Keratinocyte (primary cell): ENCODE data around the gene BARX1. TPM values are rescaled to one million over a fixed set of nuclear protein-coding genes. Genes with fewer than 3 reads are reported as not detected.

Experiments used
- DNase-seq: peaks from one replicate; pipeline ENCODE4 v3.0.0-alpha.2; 2011; ENCODE audit warnings: low read depth, missing footprints, low spot score
- FAIRE-seq: peaks from 2 replicates; lab custom pipeline; 2011; peaks lifted over from hg19 to GRCh38; lab: Jason Lieb, UNC
- H2AFZ ChIP-seq: 2 replicates; pipeline ENCODE4 v1.6.0; 2012; ENCODE audit warnings: low read length, control low read depth, inconsistent platforms; ENCODE audit not compliant: control insufficient read depth
- H3K27ac ChIP-seq: 2 replicates; pipeline ENCODE4 v1.5.1; 2011; ENCODE audit warnings: low read length; ENCODE audit not compliant: control insufficient read depth, insufficient read depth
- H3K27me3 ChIP-seq: 3 replicates; pipeline ENCODE4 v1.6.0; 2011; ENCODE audit warnings: low read length; ENCODE audit not compliant: control insufficient read depth, insufficient read depth; ENCODE audit errors: extremely low read depth
- H3K36me3 ChIP-seq, 2 experiments: 2 replicates in 1 of 2; 3 replicates in 1 of 2; pipeline ENCODE4 v1.5.1; 2011; ENCODE audit warnings: low read length in 2 of 2, mild to moderate bottlenecking in 1 of 2; ENCODE audit not compliant: control insufficient read depth in 2 of 2, insufficient read depth in 2 of 2; ENCODE audit errors: extremely low read depth in 1 of 2
- H3K4me1 ChIP-seq: 3 replicates; pipeline ENCODE4 v1.5.1; 2011; ENCODE audit warnings: low read length; ENCODE audit not compliant: control insufficient read depth, insufficient read depth; ENCODE audit errors: extremely low read depth
- H3K4me2 ChIP-seq: 3 replicates; pipeline ENCODE4 v1.6.0; 2011; ENCODE audit warnings: low read depth, low read length; ENCODE audit not compliant: control insufficient read depth, insufficient read depth; ENCODE audit errors: extremely low read depth
- H3K4me3 ChIP-seq, 3 experiments: fragments of 200-600 bp in 1 of 3; sonication (generic) in 1 of 3; 2 replicates in 2 of 3; 3 replicates in 1 of 3; pipeline ENCODE4 v1.5.1; 2011 to 2016; ENCODE audit warnings: low read length in 3 of 3, mild to moderate bottlenecking in 3 of 3, control low read depth in 2 of 3, inconsistent platforms in 1 of 3, low read depth in 1 of 3, mixed read lengths in 1 of 3, mixed run types in 1 of 3, moderate library complexity in 1 of 3; ENCODE audit not compliant: control insufficient read depth in 2 of 3, insufficient read depth in 2 of 3; ENCODE audit errors: extremely low read depth in 1 of 3
- H3K79me2 ChIP-seq: 2 replicates; pipeline ENCODE4 v1.6.0; 2012; ENCODE audit warnings: low read length; ENCODE audit not compliant: control insufficient read depth, insufficient read depth
- H3K9ac ChIP-seq: 3 replicates; pipeline ENCODE4 v1.6.0; 2011; ENCODE audit warnings: low read length; ENCODE audit not compliant: control insufficient read depth, insufficient read depth; ENCODE audit errors: extremely low read depth
- H3K9me1 ChIP-seq: 3 replicates; pipeline ENCODE4 v1.6.0; 2011; ENCODE audit warnings: low read length; ENCODE audit not compliant: control insufficient read depth, insufficient read depth; ENCODE audit errors: extremely low read depth
- H3K9me3 ChIP-seq: 2 replicates; pipeline ENCODE4 v1.5.1; 2012; ENCODE audit warnings: low read depth, low read length; ENCODE audit not compliant: control insufficient read depth
- H4K20me1 ChIP-seq: 3 replicates; pipeline ENCODE4 v1.6.0; 2011; ENCODE audit warnings: low read length; ENCODE audit not compliant: control insufficient read depth, insufficient read depth; ENCODE audit errors: extremely low read depth
- EZH2 ChIP-seq: IDR thresholded peaks from one replicate; pipeline ENCODE4 v1.6.1; 2012; ENCODE audit warnings: inconsistent platforms, mild to moderate bottlenecking, low read length, moderate library complexity
- dilution Hi-C: fragments of 300-500 bp; cut with MboI; formaldehyde crosslinking; loops from one replicate; pipeline ENCODE4 v1.7.0; 2020; ENCODE audit warnings: low sequenced_read_pairs; ENCODE audit not compliant: extremely low pct_ligation_motif_present
- polyA plus RNA-seq, 5 experiments: library from polyadenylated mRNA; depleted of rRNA in 3 of 5; stranded (reverse) in 3 of 5; stranded (forward) in 1 of 5; unstranded in 1 of 5; fragments of >200 nt; gene quantifications; 1 replicate in 1 of 5; 2 replicates in 3 of 5; 3 replicates in 1 of 5; pipeline versions ENCODE4 v1.2.1 to v1.2.3, GENCODE V29; 2011 to 2012; ENCODE audit warnings: missing spikeins in 2 of 5, low read depth in 1 of 5, low replicate concordance in 1 of 5
- TF ChIP-seq, protein P1 (sequence below), 3 experiments: IDR thresholded peaks in 1 of 3; conservative IDR thresholded peaks in 1 of 3; optimal IDR thresholded peaks in 1 of 3; 2 replicates in 2 of 3; 3 replicates in 1 of 3; pipeline versions ENCODE3 to v1.5.1; 2011; ENCODE audit warnings: low read length in 3 of 3, mild to moderate bottlenecking in 3 of 3, moderate library complexity in 2 of 3, control low read depth in 1 of 3, inconsistent platforms in 1 of 3; ENCODE audit not compliant: insufficient read depth in 2 of 3; ENCODE audit errors: extremely low read depth in 1 of 3

BARX1 gene
- polyA plus RNA-seq, 1 donor (not counting 4 experiments of a cell fraction or from before 2014, with no cell fraction given) = not detected

DNA sequence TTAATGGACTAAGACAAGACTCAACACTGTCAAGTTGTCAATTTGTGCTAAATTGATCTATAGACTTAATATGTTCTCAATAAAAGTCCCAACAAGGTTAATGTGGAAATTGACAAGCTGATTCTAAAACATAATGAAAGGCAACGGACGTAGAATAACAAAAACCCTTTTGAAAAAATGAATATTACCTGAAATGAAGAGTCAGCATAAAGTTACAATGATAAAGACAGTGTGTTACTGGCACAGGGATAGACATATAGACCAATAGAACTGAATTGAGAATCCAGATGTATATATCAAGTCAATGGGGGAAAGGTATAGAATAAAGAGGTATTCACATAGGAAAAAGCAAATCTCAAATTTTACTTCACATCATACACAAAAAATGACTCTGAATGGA lies 37.7 kb upstream of the BARX1 start:
- Histone ChIP-seq H3K9me1 (no peaks in the 10 kb centered on the region), H3K4me1 (no peaks in the 10 kb centered on the region), H3K9me3 (no peaks in the 10 kb centered on the region), H3K27ac (no peak overlapping the region), H3K4me3 (no peak overlapping the region), H3K4me2 (no peak overlapping the region), H2AFZ (no peak overlapping the region), H4K20me1 (no peaks in the 10 kb centered on the region), H3K79me2 (no peaks in the 10 kb centered on the region), H3K27me3 (peaks cover 4% of the 10 kb centered on the region), H3K36me3 (no peaks in the 10 kb centered on the region), H3K9ac (no peak overlapping the region)
- dilution Hi-C loops = loop anchor here (25.0 kb wide), 1 partner anchor 306 kb away; no protein-coding TSS in a partner anchor
- DNase-seq (no peak), FAIRE-seq (no peak)
- TF ChIP-seq, protein P1, sequence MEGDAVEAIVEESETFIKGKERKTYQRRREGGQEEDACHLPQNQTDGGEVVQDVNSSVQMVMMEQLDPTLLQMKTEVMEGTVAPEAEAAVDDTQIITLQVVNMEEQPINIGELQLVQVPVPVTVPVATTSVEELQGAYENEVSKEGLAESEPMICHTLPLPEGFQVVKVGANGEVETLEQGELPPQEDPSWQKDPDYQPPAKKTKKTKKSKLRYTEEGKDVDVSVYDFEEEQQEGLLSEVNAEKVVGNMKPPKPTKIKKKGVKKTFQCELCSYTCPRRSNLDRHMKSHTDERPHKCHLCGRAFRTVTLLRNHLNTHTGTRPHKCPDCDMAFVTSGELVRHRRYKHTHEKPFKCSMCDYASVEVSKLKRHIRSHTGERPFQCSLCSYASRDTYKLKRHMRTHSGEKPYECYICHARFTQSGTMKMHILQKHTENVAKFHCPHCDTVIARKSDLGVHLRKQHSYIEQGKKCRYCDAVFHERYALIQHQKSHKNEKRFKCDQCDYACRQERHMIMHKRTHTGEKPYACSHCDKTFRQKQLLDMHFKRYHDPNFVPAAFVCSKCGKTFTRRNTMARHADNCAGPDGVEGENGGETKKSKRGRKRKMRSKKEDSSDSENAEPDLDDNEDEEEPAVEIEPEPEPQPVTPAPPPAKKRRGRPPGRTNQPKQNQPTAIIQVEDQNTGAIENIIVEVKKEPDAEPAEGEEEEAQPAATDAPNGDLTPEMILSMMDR (optimal IDR thresholded peaks at IDR 0.05 in 1 of 3, IDR thresholded peaks at IDR 0.05 in 1 of 3, conservative IDR thresholded peaks at IDR 0.05 in 1 of 3; ENCODE audit: extremely low read depth in 1 of 3, insufficient read depth in 2 of 3, low read length in 3 of 3) = no peak
- TF ChIP-seq EZH2 = no peak

DNA sequence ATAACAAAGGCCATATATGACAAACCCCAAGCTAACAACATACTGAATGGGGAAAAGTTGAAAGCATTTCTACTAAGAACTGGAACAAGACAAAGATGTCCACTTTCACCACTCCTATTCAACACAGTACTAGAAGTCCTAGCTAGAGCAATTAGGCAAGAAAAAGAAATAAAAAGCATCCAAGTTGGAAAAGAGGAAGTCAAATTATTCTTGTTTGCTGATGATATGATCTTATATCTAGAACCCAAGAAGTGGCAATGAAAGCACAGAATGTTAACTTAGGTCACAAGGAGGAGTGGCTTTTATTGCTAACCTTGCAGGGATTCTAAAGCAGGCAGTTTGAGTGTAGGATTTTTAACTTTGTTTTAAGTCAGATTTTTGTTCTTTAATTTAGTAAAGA lies 35.3 kb upstream of the BARX1 start:
- Histone ChIP-seq H3K79me2 (no peaks in the 10 kb centered on the region), H3K4me1 (no peaks in the 10 kb centered on the region), H3K9me1 (no peaks in the 10 kb centered on the region), H3K27ac (no peak overlapping the region), H3K9ac (no peak overlapping the region), H4K20me1 (no peaks in the 10 kb centered on the region), H3K27me3 (peaks cover 4% of the 10 kb centered on the region), H3K9me3 (no peaks in the 10 kb centered on the region), H3K4me3 (no peak overlapping the region), H3K4me2 (no peak overlapping the region), H3K36me3 (no peaks in the 10 kb centered on the region), H2AFZ (no peak overlapping the region)
- DNase-seq = no peak
- dilution Hi-C loops = loop anchor here (25.0 kb wide), 1 partner anchor 303 kb away; no protein-coding TSS in a partner anchor
- FAIRE-seq = no peak
- no peak for TF ChIP-seq EZH2
- TF ChIP-seq, protein P1 (optimal IDR thresholded peaks at IDR 0.05 in 1 of 3, IDR thresholded peaks at IDR 0.05 in 1 of 3, conservative IDR thresholded peaks at IDR 0.05 in 1 of 3; ENCODE audit: extremely low read depth in 1 of 3, insufficient read depth in 2 of 3, low read length in 3 of 3) = no peak
